GM19372 (cell line): ENCODE measurements around the gene TM9SF4.
A peak's percentile ranks its signal among the peaks of the same experiment; 100 is the strongest.

Experiments used
- ATAC-seq: cut with Tn5 transposase; IDR thresholded peaks from one replicate; pipeline ENCODE4 v1.9.1; 2021; ENCODE audit warnings: mild to moderate bottlenecking, low read depth, moderate library complexity; ENCODE audit not compliant: unreplicated experiment

TM9SF4 gene

DNA sequence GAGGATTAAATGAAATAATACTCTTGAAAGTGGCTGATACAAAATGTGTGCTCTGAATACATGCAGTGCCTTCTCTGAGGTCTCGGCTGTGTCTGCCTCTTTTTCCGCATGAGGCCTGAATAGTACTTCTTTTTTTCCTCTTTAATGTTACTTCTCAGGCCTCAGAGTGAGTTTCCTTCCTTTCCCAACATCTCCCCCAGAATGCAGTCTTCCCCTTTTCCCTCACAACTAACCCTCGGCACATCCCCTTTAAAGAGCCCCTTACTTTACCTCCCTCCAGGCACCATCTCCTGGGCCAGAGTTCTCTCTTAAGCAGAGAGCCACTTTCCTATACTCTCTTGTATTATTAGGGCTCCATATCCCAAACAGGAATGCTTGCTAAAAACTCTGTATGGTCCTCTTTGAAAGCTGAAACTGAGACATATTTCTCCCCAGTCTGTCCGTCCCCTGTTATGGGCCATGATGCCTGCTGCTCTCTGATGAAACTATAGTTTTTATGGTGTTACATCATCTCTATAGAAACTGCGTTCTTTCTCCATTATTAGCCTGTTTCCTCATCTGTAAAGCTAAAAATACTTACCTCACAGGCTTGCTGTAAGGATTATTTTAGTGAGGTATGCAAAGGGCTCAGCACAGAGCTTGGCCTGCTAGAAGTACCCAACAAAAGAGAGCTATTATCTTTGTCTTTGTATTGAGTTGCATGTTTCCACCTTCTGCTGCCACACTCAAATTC is 95.8 kb downstream of the TM9SF4 start:
- ATAC-seq, result no peak

DNA sequence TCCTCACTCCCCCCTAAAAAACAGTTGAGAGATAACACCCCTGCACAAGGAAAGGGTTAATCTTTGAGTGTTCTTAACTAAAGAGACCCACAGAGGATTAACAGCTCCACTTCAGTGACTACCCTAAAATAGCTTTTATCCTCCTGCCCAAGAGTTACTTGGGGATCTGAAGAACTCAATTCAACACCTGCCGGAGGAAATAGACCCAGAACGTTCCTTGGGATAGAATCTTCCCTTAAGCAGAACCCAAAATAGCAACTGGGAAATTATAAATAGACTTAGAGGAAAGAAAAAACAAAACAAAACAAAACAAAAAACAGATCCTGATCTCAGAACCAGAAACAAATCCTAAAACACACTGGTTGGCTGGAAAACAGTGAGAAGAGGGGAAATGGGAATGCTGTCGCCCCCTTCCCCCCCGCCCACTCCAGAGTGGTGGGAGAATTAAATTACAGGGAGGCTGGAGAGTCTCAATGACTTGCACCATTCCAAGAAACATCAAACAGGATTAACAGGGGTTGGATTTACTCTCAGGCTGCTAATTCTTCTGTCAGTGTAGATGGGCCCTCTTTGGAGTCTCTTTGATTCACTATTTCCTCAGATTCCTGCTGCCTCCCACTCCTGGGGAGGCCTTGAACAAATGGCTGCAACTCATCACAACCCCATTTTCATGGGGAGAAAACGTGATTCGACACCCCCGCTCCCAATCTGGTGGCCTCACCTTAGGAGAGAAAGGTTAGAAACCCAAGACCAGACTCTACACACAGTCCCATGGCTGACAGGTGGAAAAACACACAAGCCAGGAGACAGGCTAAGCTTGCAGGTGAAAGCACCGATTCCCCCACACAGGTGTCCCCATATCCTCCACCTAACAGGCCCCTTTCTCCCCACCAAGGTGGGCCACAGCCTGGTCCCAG is 96.6 kb downstream of the TM9SF4 start:
- no peak for ATAC-seq

DNA sequence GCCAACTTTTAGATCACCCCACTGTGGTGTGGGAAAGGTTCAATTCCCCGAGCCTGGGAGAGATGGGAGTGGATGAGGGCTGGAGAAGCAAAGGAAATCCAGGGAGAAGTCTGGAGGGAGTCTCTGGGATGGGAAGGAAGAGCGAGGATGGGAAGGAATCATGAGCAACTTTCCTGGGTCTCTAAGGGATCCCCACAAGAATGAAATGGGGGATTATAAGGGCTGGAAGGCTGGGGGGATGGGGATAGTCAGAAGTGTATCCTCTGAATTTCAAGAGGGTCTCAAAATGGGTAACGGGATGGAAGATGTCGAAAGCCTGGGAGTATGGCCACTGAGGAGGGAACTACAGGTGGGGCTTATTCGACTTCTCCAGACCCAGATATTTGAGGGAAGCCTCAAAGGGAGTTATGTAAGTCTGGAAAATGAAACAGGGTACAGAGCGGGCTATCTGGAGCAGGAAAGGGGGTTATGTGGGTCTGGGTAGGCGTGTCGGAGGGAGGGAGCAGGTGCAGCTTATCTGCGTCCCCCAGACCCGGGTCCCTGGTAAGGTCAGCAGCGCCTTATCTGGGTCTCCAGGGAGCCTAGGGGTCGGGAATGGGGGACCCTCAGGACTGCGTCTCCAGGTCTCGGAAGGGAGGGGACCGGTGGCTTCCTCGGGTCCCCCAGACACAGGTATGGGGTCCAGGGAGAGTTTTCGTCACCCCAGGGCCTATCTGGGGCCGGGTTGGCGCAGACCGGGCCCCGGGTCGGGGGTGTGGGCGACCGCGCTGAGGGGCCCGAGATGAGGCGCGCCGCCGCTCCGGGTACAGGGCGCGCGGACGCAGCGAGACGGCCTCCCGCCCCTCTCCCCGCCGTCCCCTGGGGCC is 97.5 kb downstream of the TM9SF4 start:
- peak; percentile 1 for ATAC-seq

DNA sequence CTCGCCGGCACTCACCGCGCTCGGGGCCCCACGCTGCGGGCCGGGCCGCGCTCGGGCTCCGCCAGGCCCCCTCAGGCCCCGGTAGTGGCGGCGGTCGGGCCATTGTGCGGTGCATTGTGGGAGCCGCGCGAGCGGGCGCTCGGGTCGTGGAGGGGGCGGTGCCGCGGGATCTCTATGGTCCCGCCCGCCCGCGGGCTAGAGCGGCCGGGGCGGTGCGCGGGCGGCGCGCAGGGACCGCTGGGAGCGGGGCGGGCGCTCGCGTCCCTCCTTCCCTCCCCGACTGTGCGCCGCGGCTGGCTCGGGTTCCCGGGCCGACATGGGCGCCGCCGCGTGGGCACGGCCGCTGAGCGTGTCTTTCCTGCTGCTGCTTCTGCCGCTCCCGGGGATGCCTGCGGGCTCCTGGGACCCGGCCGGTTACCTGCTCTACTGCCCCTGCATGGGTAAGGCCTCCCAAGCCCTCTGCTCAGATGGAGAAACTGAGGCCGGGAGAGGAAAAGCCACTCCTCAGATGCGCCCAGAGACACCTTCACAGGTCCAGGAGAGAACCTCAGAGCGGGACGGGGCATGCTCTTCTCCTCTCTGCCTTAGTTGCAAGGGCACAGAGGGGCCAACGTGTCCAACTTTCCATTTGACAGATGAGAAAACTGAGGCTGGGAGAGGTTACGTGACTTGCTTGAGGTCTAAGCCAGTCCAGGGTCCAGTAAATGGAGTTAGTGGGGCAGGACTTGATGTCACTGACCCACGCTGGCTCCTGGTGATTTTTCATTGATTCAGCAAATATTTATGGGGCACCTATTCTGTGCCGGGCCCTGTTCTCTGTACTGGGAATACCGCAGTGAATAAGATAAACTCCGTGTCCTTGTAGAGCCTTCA is 98.3 kb downstream of the TM9SF4 start, which contains the start of the genes PLAGL2 and POFUT1:
Gene PLAGL2 (minus strand): TSS at position 118 of the 873 bp plus-strand sequence. CDS start 5,565 bp downstream, outside the sequence.
Gene POFUT1 (plus strand): TSS at position 255 of the 873 bp plus-strand sequence. CDS start 62 bp downstream, at position 317.
- peak; percentile 91 for ATAC-seq

GRCh38 chr20:32208499-32209154 is 99.1 kb downstream of the TM9SF4 start:
- no peak for ATAC-seq

- ATAC-seq, result no peak
Observed at GRCh38 chr20:32209850-32210605, 100.5 kb downstream of the TM9SF4 start.

- no peak for ATAC-seq
Observed at GRCh38 chr20:32213870-32214269, 104.4 kb downstream of the TM9SF4 start.

DNA sequence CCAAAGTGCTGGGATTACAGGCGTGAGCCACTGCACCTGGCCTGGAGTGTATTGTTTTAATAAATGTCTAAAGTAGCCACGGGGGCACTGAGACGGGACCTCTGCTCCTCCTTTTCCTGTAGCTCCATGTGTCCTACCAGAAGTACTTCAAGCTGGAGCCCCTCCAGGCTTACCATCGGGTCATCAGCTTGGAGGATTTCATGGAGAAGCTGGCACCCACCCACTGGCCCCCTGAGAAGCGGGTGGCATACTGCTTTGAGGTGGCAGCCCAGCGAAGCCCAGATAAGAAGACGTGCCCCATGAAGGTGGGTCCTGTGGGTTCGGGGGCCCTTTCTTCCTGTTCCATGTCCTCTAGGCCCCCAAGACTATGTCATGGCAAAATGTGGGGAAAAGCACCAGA is 105.6 kb downstream of the TM9SF4 start:
- ATAC-seq, result no peak

GRCh38 chr20:32215729-32216128 is 106.2 kb downstream of the TM9SF4 start:
- ATAC-seq, result no peak

GRCh38 chr20:32216179-32217142 is 106.9 kb downstream of the TM9SF4 start:
- ATAC-seq, result no peak
